Nephron progenitor cell (in vitro differentiated cells): Measurements from ENCODE around the gene MYLK.
A peak's percentile ranks its signal among the peaks of the same experiment; 100 is the strongest.

Experiments used
- DNase-seq: peaks from one replicate; pipeline ENCODE4 v3.0.0; 2021
- H3K27ac Mint-ChIP-seq: 2 replicates; pipeline ENCODE4 v1.8.0; 2021; ENCODE audit warnings: mild to moderate bottlenecking, moderate library complexity, mixed read lengths
- H3K27me3 Mint-ChIP-seq: 2 replicates; pipeline ENCODE4 v1.8.0; 2021; ENCODE audit warnings: mild to moderate bottlenecking, low read depth, mixed read lengths; ENCODE audit not compliant: poor library complexity
- H3K36me3 Mint-ChIP-seq: 2 replicates; pipeline ENCODE4 v1.8.0; 2021; ENCODE audit warnings: low read depth, mixed read lengths
- H3K4me1 Mint-ChIP-seq: 2 replicates; pipeline ENCODE4 v1.8.0; 2021; ENCODE audit warnings: mixed read lengths
- H3K4me3 Mint-ChIP-seq: 2 replicates; pipeline ENCODE4 v1.8.0; 2021; ENCODE audit warnings: mild to moderate bottlenecking, moderate library complexity, mixed read lengths
- H3K9me3 Mint-ChIP-seq: 2 replicates; pipeline ENCODE4 v1.8.0; 2021; ENCODE audit warnings: mild to moderate bottlenecking, moderate library complexity, mixed read lengths
- CTCF ChIP-seq: fragments of 200-600 bp; sonication (generic); IDR thresholded peaks from 2 replicates; pipeline ENCODE4 v1.5.0; 2021; ENCODE audit warnings: antibody characterized with exemption

MYLK gene

GRCh38 chr3:123774474-123774873 is 109.7 kb downstream of the MYLK start:
- Mint-ChIP-seq H3K4me1 (peaks cover 25% of the 10 kb centered on the region), H3K36me3 (no peaks in the 10 kb centered on the region), H3K27ac (no peak overlapping the region), H3K27me3 (peaks cover 6% of the 10 kb centered on the region), H3K9me3 (no peaks in the 10 kb centered on the region), H3K4me3 (no peak overlapping the region)
- DNase-seq, result no peak
- no peak for TF ChIP-seq CTCF

GRCh38 chr3:123773681-123774431 is 110.3 kb downstream of the MYLK start:
- no peaks in the 10 kb centered on the region for H3K36me3 Mint-ChIP-seq
- peak; percentile 26 for DNase-seq
- no peak overlapping the region for H3K4me3 Mint-ChIP-seq
- H3K27me3 Mint-ChIP-seq, result peaks cover 6% of the 10 kb centered on the region
- TF ChIP-seq CTCF, result no peak
- no peaks in the 10 kb centered on the region for H3K9me3 Mint-ChIP-seq
- H3K4me1 Mint-ChIP-seq, result peaks cover 24% of the 10 kb centered on the region
- H3K27ac Mint-ChIP-seq, result peak overlapping the region; percentile 85

GRCh38 chr3:123769356-123769743 is 114.8 kb downstream of the MYLK start:
- Mint-ChIP-seq H3K4me3 (no peak overlapping the region), H3K27ac (no peak overlapping the region), H3K27me3 (peaks cover 6% of the 10 kb centered on the region), H3K36me3 (no peaks in the 10 kb centered on the region), H3K9me3 (no peaks in the 10 kb centered on the region), H3K4me1 (peaks cover 36% of the 10 kb centered on the region)
- no peak for TF ChIP-seq CTCF
- no peak for DNase-seq

GRCh38 chr3:123768480-123769355 is 115.4 kb downstream of the MYLK start:
- H3K9me3 Mint-ChIP-seq, result no peaks in the 10 kb centered on the region
- DNase-seq, result no peak
- no peaks in the 10 kb centered on the region for H3K36me3 Mint-ChIP-seq
- H3K27ac Mint-ChIP-seq, result no peak overlapping the region
- H3K4me3 Mint-ChIP-seq, result no peak overlapping the region
- TF ChIP-seq CTCF, result no peak
- peaks cover 6% of the 10 kb centered on the region for H3K27me3 Mint-ChIP-seq
- peaks cover 30% of the 10 kb centered on the region for H3K4me1 Mint-ChIP-seq

GRCh38 chr3:123767564-123768292 is 116.4 kb downstream of the MYLK start:
- no peak overlapping the region for H3K27ac Mint-ChIP-seq
- no peak for DNase-seq
- no peak for TF ChIP-seq CTCF
- H3K4me1 Mint-ChIP-seq, result peaks cover 24% of the 10 kb centered on the region
- no peak overlapping the region for H3K4me3 Mint-ChIP-seq
- H3K27me3 Mint-ChIP-seq, result peaks cover 6% of the 10 kb centered on the region
- no peaks in the 10 kb centered on the region for H3K36me3 Mint-ChIP-seq
- H3K9me3 Mint-ChIP-seq, result no peaks in the 10 kb centered on the region
